CD4-positive, alpha-beta T cell treated with Interleukin-12 subunit alpha and Interleukin-12 subunit beta, for 1 hour (primary cell): Measurements from ENCODE around the gene FES.
"Not testable (repeated sequence)": the region's sequence is repeated elsewhere in the genome, so short reads cannot be mapped to it uniquely, and the experiment has no call there.

Experiments used
- DNase-seq: peaks from one replicate; pipeline ENCODE4 v3.0.0-alpha.2; 2020

The FES gene

GRCh38 chr15:90911906-90912769 is 27.8 kb downstream of the FES start:
- no peak for DNase-seq

GRCh38 chr15:90912770-90913075 is 28.4 kb downstream of the FES start:
- no peak for DNase-seq

GRCh38 chr15:90913398-90913944 is 29.2 kb downstream of the FES start:
- no peak for DNase-seq

- DNase-seq: no peak
Measured at GRCh38 chr15:90914305-90915080, 30.2 kb downstream of the FES start.

- DNase-seq: no peak
Measured at GRCh38 chr15:90915216-90915807, 31.0 kb downstream of the FES start.

- DNase-seq: peak; percentile 16
Measured at GRCh38 chr15:90915808-90916440, 31.6 kb downstream of the FES start.

- no peak for DNase-seq
Measured at GRCh38 chr15:90916461-90916860, 32.2 kb downstream of the FES start.

GRCh38 chr15:90917569-90917968 is 33.3 kb downstream of the FES start:
- DNase-seq: no peak

- DNase-seq: no peak
Measured at GRCh38 chr15:90918034-90918788, 33.9 kb downstream of the FES start.

GRCh38 chr15:90918835-90919234 is 34.5 kb downstream of the FES start:
- no peak for DNase-seq

GRCh38 chr15:90921887-90922286 is 37.6 kb downstream of the FES start:
- DNase-seq: no peak

GRCh38 chr15:90922712-90923322 is 38.5 kb downstream of the FES start:
- not testable (repeated sequence) for DNase-seq

GRCh38 chr15:90924375-90924774 is 40.1 kb downstream of the FES start:
- no peak for DNase-seq

GRCh38 chr15:90926766-90927165 is 42.5 kb downstream of the FES start:
- DNase-seq: not testable (repeated sequence)

- not testable (repeated sequence) for DNase-seq
Measured at GRCh38 chr15:90928106-90928505, 43.8 kb downstream of the FES start.

GRCh38 chr15:90929246-90930019 is 45.1 kb downstream of the FES start:
- DNase-seq: no peak

- no peak for DNase-seq
Measured at GRCh38 chr15:90930861-90931574, 46.7 kb downstream of the FES start.

GRCh38 chr15:90931575-90931827 is 47.2 kb downstream of the FES start:
- no peak for DNase-seq

GRCh38 chr15:90931828-90932659 is 47.7 kb downstream of the FES start, which contains the start of gene HDDC3:
Gene HDDC3, minus strand, starts transcription at chr15:90932549. Its CDS starts 9 bp downstream, at chr15:90932540.
- peak; percentile 89 for DNase-seq

- no peak for DNase-seq
Measured at GRCh38 chr15:90932660-90932991, 48.3 kb downstream of the FES start.
